Endothelial cell of umbilical vein (primary cell): Measurements from ENCODE around the gene MINDY4. TPM values are rescaled to one million over a fixed set of nuclear protein-coding genes. Genes with fewer than 3 reads are reported as not detected.

ENCODE experiments used
- BruUV-seq: library from RNA; stranded (reverse); fragments of 400-500 nt; replicated peaks from 2 replicates; lab custom pipeline; 2021; lab: Mats Ljungman, UMichigan
- CTCF ChIA-PET: fragments of 300-600, 350-600 bp; sonication (Branson Sonifier 250); formaldehyde crosslinking; loops from one replicate; lab custom pipeline; 2021; ENCODE audit warnings: antibody characterized with exemption, inconsistent platforms; lab: Charles Lee
- POLR2A ChIA-PET: fragments of 300-600, 350-600 bp; sonication (Branson Sonifier 250); formaldehyde crosslinking; loops from one replicate; lab custom pipeline; 2021; ENCODE audit warnings: antibody characterized with exemption, inconsistent platforms; lab: Charles Lee
- DNase-seq: peaks from one replicate; pipeline ENCODE4 v3.0.0-alpha.2; 2011; ENCODE audit warnings: low read depth, low spot score
- FAIRE-seq: peaks from 2 replicates; lab custom pipeline; 2011; peaks lifted over from hg19 to GRCh38; lab: Jason Lieb, UNC
- H2AFZ ChIP-seq: 2 replicates; pipeline ENCODE4 v1.6.0; 2012; ENCODE audit warnings: low read depth, low read length, control low read depth, inconsistent platforms
- H3K27ac ChIP-seq: 2 replicates; pipeline ENCODE4 v1.5.1; 2011; ENCODE audit warnings: low read depth, mild to moderate bottlenecking, control low read depth, low read length, moderate library complexity; ENCODE audit not compliant: insufficient read depth
- H3K27me3 ChIP-seq, 2 experiments: 2 replicates each; pipeline versions ENCODE4 v1.6.0 to v1.6.1; 2011; ENCODE audit warnings: low read length in 2 of 2, mixed read lengths in 1 of 2; ENCODE audit not compliant: control insufficient read depth in 2 of 2, insufficient read depth in 2 of 2
- H3K36me3 ChIP-seq, 2 experiments: 2 replicates in 1 of 2; 3 replicates in 1 of 2; pipeline ENCODE4 v1.5.1; 2011; ENCODE audit warnings: low read length in 2 of 2, mild to moderate bottlenecking in 1 of 2, moderate library complexity in 1 of 2; ENCODE audit not compliant: control insufficient read depth in 2 of 2, insufficient read depth in 2 of 2; ENCODE audit errors: extremely low read depth in 1 of 2
- H3K4me1 ChIP-seq: 3 replicates; pipeline ENCODE4 v1.5.1; 2011; ENCODE audit warnings: mild to moderate bottlenecking, low read length; ENCODE audit not compliant: control insufficient read depth, insufficient read depth; ENCODE audit errors: extremely low read depth
- H3K4me2 ChIP-seq: 2 replicates; pipeline ENCODE4 v1.6.1; 2011; ENCODE audit warnings: low read length, control low read depth, mixed read lengths; ENCODE audit not compliant: insufficient read depth
- H3K4me3 ChIP-seq, 3 experiments: fragments of 200-600 bp in 1 of 3; sonication (generic), shearing (Covaris generic) in 1 of 3; replicated peaks in 1 of 3; 2 replicates each; pipeline ENCODE4 v1.5.1; 2011 to 2016; ENCODE audit warnings: control low read depth in 3 of 3, low read length in 3 of 3, mild to moderate bottlenecking in 2 of 3, inconsistent platforms in 1 of 3, low read depth in 1 of 3, moderate library complexity in 1 of 3; ENCODE audit not compliant: insufficient read depth in 1 of 3
- H3K79me2 ChIP-seq: 2 replicates; pipeline ENCODE4 v1.6.0; 2012; ENCODE audit warnings: low read length, inconsistent platforms; ENCODE audit not compliant: control insufficient read depth, insufficient read depth
- H3K9ac ChIP-seq: replicated peaks from 2 replicates; pipeline ENCODE3; 2011; ENCODE audit warnings: low read length, control low read depth; ENCODE audit not compliant: insufficient read depth; ENCODE audit errors: extremely low read depth
- H3K9me1 ChIP-seq: replicated peaks from 3 replicates; pipeline ENCODE4 v1.6.0; 2011; ENCODE audit warnings: mild to moderate bottlenecking, low read length; ENCODE audit not compliant: control insufficient read depth, insufficient read depth; ENCODE audit errors: extremely low read depth
- H3K9me3 ChIP-seq: replicated peaks from 2 replicates; pipeline ENCODE4 v1.5.1; 2012; ENCODE audit warnings: low read length, inconsistent platforms; ENCODE audit not compliant: control insufficient read depth, insufficient read depth
- H4K20me1 ChIP-seq: replicated peaks from 2 replicates; pipeline ENCODE3; 2011; ENCODE audit warnings: mild to moderate bottlenecking, low read length; ENCODE audit not compliant: control insufficient read depth, insufficient read depth; ENCODE audit errors: extremely low read depth
- CTCF ChIP-seq, 2 donors: IDR thresholded peaks; 1 replicate in 1 of 2; 2 replicates in 1 of 2; pipeline ENCODE4 v1.5.1; 2011; ENCODE audit warnings: low read length in 2 of 2, mild to moderate bottlenecking in 2 of 2, moderate library complexity in 2 of 2, control low read depth in 1 of 2, inconsistent platforms in 1 of 2, low read depth in 1 of 2; ENCODE audit not compliant: insufficient read depth in 1 of 2; ENCODE audit errors: extremely low read depth in 1 of 2
- EZH2 ChIP-seq: IDR thresholded peaks from 2 replicates; pipeline ENCODE4 v1.6.1; 2012; ENCODE audit warnings: borderline replicate concordance, low read depth, mild to moderate bottlenecking, moderate library complexity, low read length, inconsistent platforms; ENCODE audit not compliant: severe bottlenecking
- FOS ChIP-seq: IDR thresholded peaks from 2 replicates; pipeline ENCODE4 v1.6.1; 2011; ENCODE audit warnings: mild to moderate bottlenecking, low read length, moderate library complexity, borderline replicate concordance; ENCODE audit not compliant: insufficient read depth
- GATA2 ChIP-seq: IDR thresholded peaks from 2 replicates; pipeline ENCODE4 v1.7.0; 2011; ENCODE audit warnings: low read depth, mild to moderate bottlenecking, moderate library complexity, mixed read lengths, low read length; ENCODE audit not compliant: insufficient read length, insufficient read depth
- JUN ChIP-seq: IDR thresholded peaks from 2 replicates; pipeline ENCODE4 v1.6.1; 2011; ENCODE audit warnings: borderline replicate concordance, low read depth; ENCODE audit not compliant: insufficient read length, insufficient read depth
- MAX ChIP-seq: IDR thresholded peaks from 2 replicates; pipeline ENCODE4 v1.6.1; 2011; ENCODE audit not compliant: insufficient read depth, insufficient read length
- MYC ChIP-seq: IDR thresholded peaks from one replicate; pipeline ENCODE4 v1.6.1; 2011; ENCODE audit warnings: mild to moderate bottlenecking, low read depth, low read length
- POLR2A ChIP-seq: IDR thresholded peaks from 2 replicates; pipeline ENCODE4 v1.6.1; 2012; ENCODE audit warnings: low read depth, mild to moderate bottlenecking, control low read depth, low read length
- POLR2AphosphoS5 ChIP-seq: IDR thresholded peaks from 2 replicates; pipeline ENCODE4 v1.6.1; 2012; ENCODE audit warnings: low read depth, mild to moderate bottlenecking, control low read depth, low read length, moderate library complexity; ENCODE audit not compliant: insufficient read depth
- dilution Hi-C: fragments of 300-500 bp; cut with MboI; formaldehyde crosslinking; loops from one replicate; pipeline ENCODE4 v1.15.0; 2019; ENCODE audit warnings: low sequenced_read_pairs; ENCODE audit not compliant: extremely low pct_ligation_motif_present
- intact Hi-C: fragments of 100-400 bp; cut with micrococcal nuclease; formaldehyde crosslinking; loops from one replicate; pipeline ENCODE4 v1.10.0; 2022
- polyA plus RNA-seq, 4 experiments: library from polyadenylated mRNA; depleted of rRNA in 3 of 4; stranded (reverse) in 3 of 4; unstranded in 1 of 4; fragments of >200 nt; gene quantifications; 2 replicates each; pipeline versions ENCODE4 v1.2.1 to v1.2.3, GENCODE V29; 2011 to 2012; ENCODE audit warnings: missing spikeins in 1 of 4
- total RNA-seq: library from RNA; stranded (reverse); gene quantifications from 2 replicates; pipeline ENCODE4 v1.2.3, GENCODE V29; 2021

MINDY4 gene
- total and polyA plus RNA-seq, 2 donors (not counting 3 experiments of a cell fraction or from before 2014, with no cell fraction given) = 2.2 to 4.7 TPM

GRCh38 chr7:30755384-30756154 lies 15.6 kb upstream of the MINDY4 start:
- CTCF ChIA-PET = no interaction called here
- dilution Hi-C loops (no loop called here), intact Hi-C loops (no loop called here)
- Histone ChIP-seq H3K79me2 (no peaks in the 10 kb centered on the region), H3K4me2 (no peak overlapping the region), H3K4me3 (no peak overlapping the region), H4K20me1 (no peaks in the 10 kb centered on the region), H3K36me3 (no peaks in the 10 kb centered on the region), H3K9me1 (no peaks in the 10 kb centered on the region), H2AFZ (no peak overlapping the region), H3K27ac (no peak overlapping the region), H3K9ac (no peak overlapping the region), H3K27me3 (peaks cover 4 to 10% of the 10 kb centered on the region in 2 experiments), H3K9me3 (no peaks in the 10 kb centered on the region), H3K4me1 (no peaks in the 10 kb centered on the region)
- DNase-seq (no peak), FAIRE-seq (no peak)
- no TSS peak for BruUV-seq
- POLR2A ChIA-PET = no interaction called here
- TF ChIP-seq FOS = no peak
- TF ChIP-seq POLR2A = no peak
- no peak for TF ChIP-seq EZH2
- no peak for TF ChIP-seq JUN

GRCh38 chr7:30757342-30757692 lies 13.9 kb upstream of the MINDY4 start:
- Histone ChIP-seq H3K4me2 (no peak overlapping the region), H3K4me3 (no peak overlapping the region), H3K9me1 (no peaks in the 10 kb centered on the region), H3K4me1 (no peaks in the 10 kb centered on the region), H3K36me3 (no peaks in the 10 kb centered on the region), H3K79me2 (no peaks in the 10 kb centered on the region), H4K20me1 (no peaks in the 10 kb centered on the region), H3K27me3 (peaks cover 18 to 24% of the 10 kb centered on the region in 2 experiments), H3K9ac (no peak overlapping the region), H3K9me3 (no peaks in the 10 kb centered on the region), H3K27ac (no peak overlapping the region), H2AFZ (no peak overlapping the region)
- TF ChIP-seq POLR2AphosphoS5 = no peak
- no peak for TF ChIP-seq CTCF (IDR thresholded peaks at IDR 0.05; ENCODE audit: extremely low read depth in 1 of 2, insufficient read depth in 1 of 2, low read depth in 1 of 2, low read length in 2 of 2)
- no peak for TF ChIP-seq MAX
- no peak for TF ChIP-seq FOS
- no peak for TF ChIP-seq JUN
- no peak for TF ChIP-seq GATA2
- TF ChIP-seq POLR2A = no peak
- TF ChIP-seq MYC = no peak
- TF ChIP-seq EZH2 = no peak
- intact Hi-C loops (no loop called here), dilution Hi-C loops (no loop called here)
- FAIRE-seq (no peak), DNase-seq (no peak)
- ChIA-PET CTCF (interaction anchor here (1.1 to 1.7 kb wide), 5 partner anchors 10 to 366 kb away, joined by 3 to 6 read pairs (median 4); no protein-coding TSS in a partner anchor), POLR2A (no interaction called here)
- BruUV-seq = no TSS peak
